ENCODE results near the gene MUC5AC.

Gene MUC5AC

DNA sequence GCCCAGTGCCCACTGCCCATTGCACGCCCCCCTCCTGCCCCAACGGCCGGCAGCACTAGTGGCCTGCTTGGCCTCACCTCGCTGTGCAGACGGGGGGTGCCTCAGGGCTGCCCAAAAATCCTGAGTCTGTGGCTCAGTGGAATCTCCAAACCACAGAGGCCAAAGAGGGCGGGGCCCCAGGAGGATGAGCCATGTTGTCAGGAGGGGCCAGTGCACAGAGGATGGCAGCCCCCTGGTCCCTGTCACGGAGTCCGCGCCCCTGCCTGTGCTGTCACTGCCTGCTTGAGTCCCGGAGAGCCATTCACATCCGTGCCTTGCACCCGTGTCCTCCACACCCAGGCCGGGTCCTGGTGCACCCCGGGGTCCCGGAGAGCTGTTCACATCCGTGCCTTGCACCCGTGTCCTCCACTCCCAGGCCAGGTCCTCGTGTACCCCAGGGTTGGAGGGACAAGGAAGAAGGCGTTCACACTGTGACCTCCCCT lies 36.4 kb upstream of the MUC5AC start:
- Histone ChIP-seq H3K4me1 (ENCODE audit: control insufficient read depth in 1 of 2, insufficient read depth in 1 of 2, low read depth in 1 of 2, low read length in 1 of 2) (no peaks in the 10 kb centered on the region), H3K36me3 (no peaks in the 10 kb centered on the region), H3K27me3 (peaks cover 4% of the 10 kb centered on the region), H3K4me3 (ENCODE audit: low read depth in 1 of 2, low read length in 1 of 2) (no peak overlapping the region), H3K27ac (no peak overlapping the region), H3K9me3 (no peaks in the 10 kb centered on the region)
- TF ChIP-seq, protein P1, sequence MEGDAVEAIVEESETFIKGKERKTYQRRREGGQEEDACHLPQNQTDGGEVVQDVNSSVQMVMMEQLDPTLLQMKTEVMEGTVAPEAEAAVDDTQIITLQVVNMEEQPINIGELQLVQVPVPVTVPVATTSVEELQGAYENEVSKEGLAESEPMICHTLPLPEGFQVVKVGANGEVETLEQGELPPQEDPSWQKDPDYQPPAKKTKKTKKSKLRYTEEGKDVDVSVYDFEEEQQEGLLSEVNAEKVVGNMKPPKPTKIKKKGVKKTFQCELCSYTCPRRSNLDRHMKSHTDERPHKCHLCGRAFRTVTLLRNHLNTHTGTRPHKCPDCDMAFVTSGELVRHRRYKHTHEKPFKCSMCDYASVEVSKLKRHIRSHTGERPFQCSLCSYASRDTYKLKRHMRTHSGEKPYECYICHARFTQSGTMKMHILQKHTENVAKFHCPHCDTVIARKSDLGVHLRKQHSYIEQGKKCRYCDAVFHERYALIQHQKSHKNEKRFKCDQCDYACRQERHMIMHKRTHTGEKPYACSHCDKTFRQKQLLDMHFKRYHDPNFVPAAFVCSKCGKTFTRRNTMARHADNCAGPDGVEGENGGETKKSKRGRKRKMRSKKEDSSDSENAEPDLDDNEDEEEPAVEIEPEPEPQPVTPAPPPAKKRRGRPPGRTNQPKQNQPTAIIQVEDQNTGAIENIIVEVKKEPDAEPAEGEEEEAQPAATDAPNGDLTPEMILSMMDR (IDR thresholded peaks at IDR 0.05): no peak

DNA sequence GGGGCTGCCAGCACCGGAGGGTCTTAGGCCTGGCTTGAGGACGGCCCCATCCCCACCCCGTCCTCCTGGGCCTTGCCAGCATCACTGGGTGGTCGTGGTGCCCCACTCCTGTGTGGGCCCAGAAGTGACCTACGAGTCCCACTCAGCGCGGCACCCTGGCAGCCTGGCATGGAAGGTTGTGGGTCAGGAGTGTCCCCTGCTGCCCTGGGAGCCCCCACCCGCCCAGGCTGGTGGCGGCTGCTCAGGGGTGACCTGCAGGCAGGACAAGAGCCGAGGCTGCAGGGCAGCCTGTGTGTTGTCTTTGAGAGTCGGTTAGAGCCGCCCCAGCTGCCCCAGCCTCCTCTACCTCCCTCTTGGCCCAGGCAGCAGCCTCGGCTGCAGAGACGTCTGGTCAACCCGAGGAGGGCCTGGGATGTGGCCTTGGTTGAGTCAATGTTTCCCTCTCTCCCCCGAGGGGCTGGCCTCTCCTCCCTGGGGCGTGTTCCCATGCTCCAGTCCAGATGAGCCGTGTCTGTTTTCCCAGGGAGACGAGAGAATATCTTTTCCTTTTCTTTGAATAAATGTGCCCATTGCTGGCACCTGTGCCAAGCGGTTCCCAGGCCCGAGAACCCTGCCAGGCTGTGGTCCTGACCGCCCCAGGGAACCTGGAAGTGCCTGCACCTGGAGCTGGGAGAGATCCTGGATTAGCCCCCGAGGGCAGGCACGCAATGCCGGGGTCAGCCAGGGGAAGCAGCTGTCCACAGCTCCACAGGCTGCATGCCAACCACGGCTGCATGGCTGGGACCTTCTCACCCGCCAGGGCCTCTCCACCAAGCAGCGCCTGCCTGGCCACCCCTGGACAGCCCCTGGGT lies 35.7 kb upstream of the MUC5AC start:
- H3K36me3 ChIP-seq: no peaks in the 10 kb centered on the region
- no peak overlapping the region for H3K27ac ChIP-seq
- no peak overlapping the region for H3K4me3 ChIP-seq (ENCODE audit: low read depth in 1 of 2, low read length in 1 of 2)
- no peaks in the 10 kb centered on the region for H3K9me3 ChIP-seq
- TF ChIP-seq, protein P1 (IDR thresholded peaks at IDR 0.05): no peak
- no peaks in the 10 kb centered on the region for H3K4me1 ChIP-seq (ENCODE audit: control insufficient read depth in 1 of 2, insufficient read depth in 1 of 2, low read depth in 1 of 2, low read length in 1 of 2)
- H3K27me3 ChIP-seq: peaks cover 4% of the 10 kb centered on the region

DNA sequence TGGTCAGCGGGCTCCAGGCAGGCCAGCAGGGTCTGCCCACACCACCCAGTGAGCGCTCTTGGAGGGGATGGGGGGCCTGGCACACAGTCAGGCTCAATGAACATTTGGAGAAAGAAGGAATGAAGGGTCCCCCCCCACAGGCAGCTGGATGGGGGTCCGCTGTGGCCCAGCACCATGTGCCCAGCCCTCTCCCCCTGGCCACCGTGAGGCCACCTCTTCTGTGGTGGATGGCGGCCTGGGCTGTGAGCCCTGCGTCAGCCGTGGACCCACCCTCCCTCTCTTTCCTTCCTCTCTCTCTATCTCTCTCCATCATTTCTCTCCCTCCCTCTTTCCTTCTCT lies 35.1 kb upstream of the MUC5AC start:
- no peaks in the 10 kb centered on the region for H3K36me3 ChIP-seq
- no peaks in the 10 kb centered on the region for H3K4me1 ChIP-seq (ENCODE audit: control insufficient read depth in 1 of 2, insufficient read depth in 1 of 2, low read depth in 1 of 2, low read length in 1 of 2)
- H3K4me3 ChIP-seq (ENCODE audit: low read depth in 1 of 2, low read length in 1 of 2): no peak overlapping the region
- no peak overlapping the region for H3K27ac ChIP-seq
- no peaks in the 10 kb centered on the region for H3K9me3 ChIP-seq
- H3K27me3 ChIP-seq: peaks cover 4% of the 10 kb centered on the region
- TF ChIP-seq, protein P1 (IDR thresholded peaks at IDR 0.05): no peak

DNA sequence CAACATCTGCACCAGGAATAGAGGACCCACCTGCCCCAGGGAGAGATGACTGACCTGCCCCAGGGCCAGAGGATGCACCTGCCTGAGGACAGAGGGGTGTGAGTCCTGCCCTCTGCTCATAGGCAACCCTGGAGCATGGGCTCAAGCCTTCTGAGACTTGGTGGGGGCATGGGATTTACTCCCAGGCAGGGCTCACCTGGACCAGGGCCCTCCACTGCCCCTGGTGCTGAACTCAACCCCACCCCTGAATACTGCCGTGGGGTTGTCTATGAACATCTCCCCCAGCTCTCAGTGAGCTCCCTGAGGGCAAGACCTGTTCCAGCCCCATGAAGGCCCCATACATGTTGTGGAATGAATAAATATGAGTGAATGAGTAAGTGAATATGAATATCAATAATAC lies 33.8 kb upstream of the MUC5AC start:
- H3K36me3 ChIP-seq: no peaks in the 10 kb centered on the region
- H3K4me1 ChIP-seq (ENCODE audit: control insufficient read depth in 1 of 2, insufficient read depth in 1 of 2, low read depth in 1 of 2, low read length in 1 of 2): no peaks in the 10 kb centered on the region
- no peak overlapping the region for H3K4me3 ChIP-seq (ENCODE audit: low read depth in 1 of 2, low read length in 1 of 2)
- peaks cover 4% of the 10 kb centered on the region for H3K27me3 ChIP-seq
- no peaks in the 10 kb centered on the region for H3K9me3 ChIP-seq
- TF ChIP-seq, protein P1 (IDR thresholded peaks at IDR 0.05): no peak
- no peak overlapping the region for H3K27ac ChIP-seq

DNA sequence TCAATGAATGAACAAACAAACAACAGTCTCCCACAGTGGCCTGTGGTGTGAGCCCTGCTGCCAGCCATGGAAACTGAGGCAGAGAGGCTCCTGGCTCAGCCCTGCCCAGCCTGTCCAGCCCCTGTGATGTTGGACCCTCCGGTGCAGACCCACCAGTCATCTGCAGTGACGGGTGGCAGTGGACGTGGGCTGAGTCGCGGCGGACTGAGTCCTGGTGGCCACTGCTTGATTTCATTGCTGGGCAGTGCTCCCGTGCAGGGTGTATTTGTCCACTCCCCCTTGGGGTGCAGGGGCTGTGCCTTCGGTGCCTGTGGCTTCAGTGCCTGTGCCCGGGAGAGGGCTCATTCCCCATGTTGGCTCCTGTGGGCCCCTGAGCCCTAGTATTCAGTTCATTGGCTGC lies 31.9 kb upstream of the MUC5AC start:
- TF ChIP-seq, protein P1 (IDR thresholded peaks at IDR 0.05): no peak
- H3K27ac ChIP-seq: no peak overlapping the region
- no peak overlapping the region for H3K4me3 ChIP-seq (ENCODE audit: low read depth in 1 of 2, low read length in 1 of 2)
- H3K36me3 ChIP-seq: no peaks in the 10 kb centered on the region
- H3K9me3 ChIP-seq: no peaks in the 10 kb centered on the region
- H3K27me3 ChIP-seq: peaks cover 4% of the 10 kb centered on the region
- no peaks in the 10 kb centered on the region for H3K4me1 ChIP-seq (ENCODE audit: control insufficient read depth in 1 of 2, insufficient read depth in 1 of 2, low read depth in 1 of 2, low read length in 1 of 2)
